ENCODE measurements around the gene MALAT1.
"Not testable (repeated sequence)": the region's sequence is repeated elsewhere in the genome, so short reads cannot be mapped to it uniquely, and the experiment has no call there.

Gene MALAT1

GRCh38 chr11:65522718-65523630 lies 24.1 kb downstream of the MALAT1 start:
- peak overlapping the region; percentile 81 for H3K27ac ChIP-seq
- not testable (repeated sequence) for H3K9me3 ChIP-seq, H3K27me3 ChIP-seq
- peaks cover 18% of the 10 kb centered on the region for H3K36me3 ChIP-seq
- H3K4me1 ChIP-seq (ENCODE audit: control insufficient read depth in 1 of 2, insufficient read depth in 1 of 2, low read depth in 1 of 2, low read length in 1 of 2) = peaks cover 37% of the 10 kb centered on the region in 2 experiments
- peak overlapping the region; percentile 42 to 57 for H3K4me3 ChIP-seq (ENCODE audit: low read depth in 1 of 2, low read length in 1 of 2)

- peaks cover 37% of the 10 kb centered on the region in 2 experiments for H3K4me1 ChIP-seq (ENCODE audit: control insufficient read depth in 1 of 2, insufficient read depth in 1 of 2, low read depth in 1 of 2, low read length in 1 of 2)
- H3K4me3 ChIP-seq (ENCODE audit: low read depth in 1 of 2, low read length in 1 of 2) = peak overlapping the region; percentile 42 to 57
- peaks cover 18% of the 10 kb centered on the region for H3K36me3 ChIP-seq
- H3K9me3 ChIP-seq, H3K27me3 ChIP-seq: not testable (repeated sequence)
- peak overlapping the region; percentile 81 for H3K27ac ChIP-seq
These were observed 24.8 kb downstream of the MALAT1 start for GRCh38 chr11:65523631-65523968.

DNA sequence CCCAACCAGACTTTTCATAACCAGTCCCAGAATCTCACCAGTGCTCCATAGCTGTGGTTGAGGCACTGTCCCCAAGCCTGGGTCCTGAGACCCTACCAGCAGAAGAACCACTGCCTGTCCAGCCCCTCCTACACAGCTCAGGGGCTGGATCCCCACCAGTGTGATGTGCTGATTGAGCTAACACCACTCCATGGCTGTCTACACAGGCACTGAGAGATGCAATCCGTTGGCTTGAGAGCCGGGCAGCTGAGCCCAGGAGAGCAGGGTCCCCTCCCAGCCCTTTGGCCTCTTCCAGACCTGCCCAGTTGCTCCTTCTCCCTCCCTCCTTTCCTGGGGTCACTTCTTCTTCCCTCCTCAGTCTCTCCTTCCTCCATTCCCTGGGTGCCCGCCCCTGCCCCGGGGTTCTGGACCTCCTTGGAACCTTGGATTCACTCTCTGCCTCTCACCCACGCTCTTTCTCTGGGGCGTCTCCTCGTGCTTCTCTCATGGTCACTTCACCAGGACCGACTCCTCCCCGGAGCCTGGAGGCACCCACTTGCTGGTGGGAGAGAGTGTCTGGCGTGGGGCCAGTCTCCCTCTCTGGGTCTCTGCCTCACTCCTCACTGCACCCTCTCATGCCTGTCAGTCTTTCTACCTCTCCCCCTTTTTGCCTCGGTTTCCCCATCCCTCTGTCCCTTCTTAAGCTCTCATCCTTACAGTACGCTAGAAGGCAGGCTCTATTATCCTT lies 25.3 kb downstream of the MALAT1 start:
- Histone ChIP-seq H3K36me3 (peaks cover 22% of the 10 kb centered on the region), H3K9me3 (no peaks in the 10 kb centered on the region), H3K27ac (peak overlapping the region; percentile 81), H3K4me1 (ENCODE audit: control insufficient read depth in 1 of 2, insufficient read depth in 1 of 2, low read depth in 1 of 2, low read length in 1 of 2) (peaks cover 37% of the 10 kb centered on the region in 2 experiments), H3K4me3 (ENCODE audit: low read depth in 1 of 2, low read length in 1 of 2) (peak overlapping the region; percentile 57 to 97), H3K27me3 (no peaks in the 10 kb centered on the region)
- TF ChIP-seq, protein P1, sequence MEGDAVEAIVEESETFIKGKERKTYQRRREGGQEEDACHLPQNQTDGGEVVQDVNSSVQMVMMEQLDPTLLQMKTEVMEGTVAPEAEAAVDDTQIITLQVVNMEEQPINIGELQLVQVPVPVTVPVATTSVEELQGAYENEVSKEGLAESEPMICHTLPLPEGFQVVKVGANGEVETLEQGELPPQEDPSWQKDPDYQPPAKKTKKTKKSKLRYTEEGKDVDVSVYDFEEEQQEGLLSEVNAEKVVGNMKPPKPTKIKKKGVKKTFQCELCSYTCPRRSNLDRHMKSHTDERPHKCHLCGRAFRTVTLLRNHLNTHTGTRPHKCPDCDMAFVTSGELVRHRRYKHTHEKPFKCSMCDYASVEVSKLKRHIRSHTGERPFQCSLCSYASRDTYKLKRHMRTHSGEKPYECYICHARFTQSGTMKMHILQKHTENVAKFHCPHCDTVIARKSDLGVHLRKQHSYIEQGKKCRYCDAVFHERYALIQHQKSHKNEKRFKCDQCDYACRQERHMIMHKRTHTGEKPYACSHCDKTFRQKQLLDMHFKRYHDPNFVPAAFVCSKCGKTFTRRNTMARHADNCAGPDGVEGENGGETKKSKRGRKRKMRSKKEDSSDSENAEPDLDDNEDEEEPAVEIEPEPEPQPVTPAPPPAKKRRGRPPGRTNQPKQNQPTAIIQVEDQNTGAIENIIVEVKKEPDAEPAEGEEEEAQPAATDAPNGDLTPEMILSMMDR (IDR thresholded peaks at IDR 0.05) = no peak

- H3K4me1 ChIP-seq (ENCODE audit: control insufficient read depth in 1 of 2, insufficient read depth in 1 of 2, low read depth in 1 of 2, low read length in 1 of 2) = peaks cover 37% of the 10 kb centered on the region in 2 experiments
These were observed 26.1 kb downstream of the MALAT1 start, which contains the start of gene SCYL1 for GRCh38 chr11:65524741-65525545. Gene SCYL1, plus strand, starts transcription at chr11:65525083. Its CDS starts 71 bp downstream, at chr11:65525154.

GRCh38 chr11:65525546-65526480 lies 27.0 kb downstream of the MALAT1 start:
- TF ChIP-seq, protein P1 (IDR thresholded peaks at IDR 0.05) = no peak
- no peaks in the 10 kb centered on the region for H3K27me3 ChIP-seq
- H3K9me3 ChIP-seq = no peaks in the 10 kb centered on the region
- peak overlapping the region; percentile 81 to 97 for H3K4me3 ChIP-seq (ENCODE audit: low read depth in 1 of 2, low read length in 1 of 2)
- peak overlapping the region; percentile 89 for H3K27ac ChIP-seq
- H3K36me3 ChIP-seq = peaks cover 38% of the 10 kb centered on the region
- peaks cover 37% of the 10 kb centered on the region in 2 experiments for H3K4me1 ChIP-seq (ENCODE audit: control insufficient read depth in 1 of 2, insufficient read depth in 1 of 2, low read depth in 1 of 2, low read length in 1 of 2)

More at GRCh38 chr11:65524741-65525545, 26.1 kb downstream of the MALAT1 start, which contains the start of gene SCYL1:
- TF ChIP-seq, protein P1 (IDR thresholded peaks at IDR 0.05) = peak; percentile 40
- Histone ChIP-seq H3K9me3 (no peaks in the 10 kb centered on the region), H3K4me3 (ENCODE audit: low read depth in 1 of 2, low read length in 1 of 2) (peak within 1 kb of the TSS; percentile 81 to 97), H3K27ac (peak within 1 kb of the TSS; percentile 89), H3K36me3 (peaks cover 29% of the 10 kb centered on the region), H3K27me3 (no peaks in the 10 kb centered on the region)

All from neutrophil (primary cell).